Upper lobe of left lung (tissue), 6 donors: ENCODE data around the gene CATSPERD. TPM values are rescaled to one million over a fixed set of nuclear protein-coding genes. Genes with fewer than 3 reads are reported as not detected.

ENCODE experiments used
- ATAC-seq, 2 donors: fragments of 200-7000 bp; cut with Tn5 transposase; one replicate each; pipeline ENCODE4 v1.9.1; 2022; ENCODE audit warnings: mild to moderate bottlenecking in 2 of 2, moderate library complexity in 2 of 2; ENCODE audit not compliant: low FRiP score in 2 of 2
- DNase-seq, 2 donors: peaks; one replicate each; pipeline ENCODE4 v3.0.0-alpha.2; 2019 to 2020
- H3K27ac ChIP-seq, 4 donors: fragments of 200-600 bp; sonication (generic); one replicate each; pipeline ENCODE4 v1.5.1; 2016 to 2019
- H3K27me3 ChIP-seq, 4 donors: fragments of 200-600 bp; sonication (generic); one replicate each; pipeline ENCODE4 v1.5.1; 2017 to 2019
- H3K36me3 ChIP-seq, 4 donors: fragments of 200-600 bp; sonication (generic); one replicate each; pipeline ENCODE4 v1.5.1; 2016 to 2019
- H3K4me1 ChIP-seq, 4 donors: fragments of 200-600 bp; sonication (generic); one replicate each; pipeline ENCODE4 v1.5.1; 2018 to 2019
- H3K4me3 ChIP-seq, 4 donors: fragments of 200-600 bp; sonication (generic); one replicate each; pipeline ENCODE4 v1.5.1; 2017 to 2019; ENCODE audit warnings: mild to moderate bottlenecking in 2 of 4, moderate library complexity in 1 of 4
- H3K9me3 ChIP-seq, 4 donors: fragments of 200-600 bp; sonication (generic); one replicate each; pipeline ENCODE4 v1.5.1; 2018 to 2019
- EP300 ChIP-seq, 4 donors: sonication (generic); formaldehyde crosslinking; IDR thresholded peaks; one replicate each; pipeline ENCODE4 v1.5.1; 2017; ENCODE audit warnings: antibody characterized with exemption in 4 of 4, control low read depth in 2 of 4
- POLR2A ChIP-seq, 4 donors: fragments of 450-650 bp; IDR thresholded peaks; one replicate each; pipeline ENCODE4 v1.5.1; 2016 to 2017; ENCODE audit warnings: antibody characterized with exemption in 4 of 4, mild to moderate bottlenecking in 2 of 4
- POLR2AphosphoS5 ChIP-seq, 2 donors: sonication (generic); formaldehyde crosslinking; IDR thresholded peaks; one replicate each; pipeline ENCODE4 v1.5.1; 2017; ENCODE audit warnings: antibody characterized with exemption in 2 of 2
- WGBS, 2 donors: methylation state at CpG; one replicate each; pipeline ENCODE4 v1.1.5; 2017 to 2018; 5-methylcytosine and 5-hydroxymethylcytosine counted together
- total RNA-seq, 6 donors: library from RNA; depleted of rRNA in 4 of 6; stranded (reverse); fragments of >200 nt in 4 of 6; gene quantifications; one replicate each; pipeline versions ENCODE4 v1.1.0 to v1.2.1, GENCODE V29; 2016 to 2021
- TF ChIP-seq, protein P1 (sequence below), 6 experiments: fragments of 450-650 bp in 4 of 6; fragments of 200-600 bp in 2 of 6; sonication (generic) in 2 of 6; IDR thresholded peaks; one replicate each; pipeline ENCODE4 v1.5.1; 2016 to 2019; ENCODE audit warnings: antibody characterized with exemption in 6 of 6
- donor health status: DM: no; HTN: no; CAD: no; lungs with moderate emphysema.
- donor health status: DM: no; HTN: yes; CAD: no; lungs with severe emphysema.

Gene CATSPERD
- total RNA-seq, 6 donors from 2014 or later, result 1.1 to 5.9 (median 1.7) TPM; not detected in 3

DNA sequence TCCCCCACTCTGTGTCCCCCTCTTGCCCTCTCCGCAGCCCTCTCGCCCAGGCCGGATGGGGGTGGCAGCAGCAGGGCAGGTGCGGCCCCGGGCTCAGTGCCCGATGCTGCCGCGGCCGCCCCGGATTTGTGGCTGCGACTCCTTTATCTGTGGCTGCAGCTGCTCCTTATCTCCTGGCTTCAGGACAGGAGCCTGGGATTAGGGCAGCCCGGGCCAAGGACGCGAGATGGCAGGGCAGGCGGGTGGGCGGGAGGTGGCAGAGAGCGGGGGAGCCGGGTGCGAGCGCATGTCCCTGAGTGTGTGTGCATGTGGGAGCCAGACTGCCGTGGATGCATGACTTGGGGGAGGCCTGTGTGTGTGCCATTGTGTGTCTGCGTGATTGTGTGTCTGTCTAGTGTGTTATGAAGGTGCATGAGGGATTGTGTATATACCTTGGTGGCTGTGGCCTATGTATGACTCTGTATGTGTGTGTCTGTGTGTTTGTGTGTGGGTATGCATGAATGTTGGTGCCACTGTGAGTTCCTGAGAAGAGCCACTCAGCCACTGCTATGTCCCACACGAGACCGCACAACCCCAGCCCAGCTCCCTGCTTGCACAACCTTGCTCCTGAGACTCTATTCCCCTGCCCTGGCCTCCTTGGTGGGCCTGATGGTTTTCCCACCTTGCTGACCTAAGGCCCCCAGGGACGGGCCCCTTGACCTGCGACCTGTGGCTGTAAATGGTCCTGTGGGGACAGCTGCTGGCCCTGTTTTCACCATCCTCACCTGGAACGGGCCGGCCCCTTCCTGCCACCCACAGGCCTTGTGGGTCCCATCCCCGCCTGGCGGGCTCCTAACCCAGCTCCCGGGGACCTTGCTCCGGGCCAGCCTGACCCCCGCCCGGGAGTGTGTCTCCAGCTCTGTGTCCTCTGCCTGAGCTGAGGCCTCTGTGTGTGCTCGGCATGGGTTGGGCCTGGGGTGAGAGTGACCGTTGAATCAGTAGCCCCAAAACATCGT is 79.1 kb downstream of the CATSPERD start:
- Histone ChIP-seq H3K27ac (no peak overlapping the region), H3K9me3 (no peaks in the 10 kb centered on the region), H3K4me1 (peaks cover 11 to 24% (median 15%) of the 10 kb centered on the region in 4 donors), H3K36me3 (no peaks in the 10 kb centered on the region), H3K4me3 (no peak overlapping the region), H3K27me3 (peaks cover 0 to 19% (median 9%) of the 10 kb centered on the region in 4 donors)
- TF ChIP-seq POLR2AphosphoS5 (IDR thresholded peaks at IDR 0.05) (no peak), POLR2A (IDR thresholded peaks at IDR 0.05) (no peak)
- TF ChIP-seq, protein P1, sequence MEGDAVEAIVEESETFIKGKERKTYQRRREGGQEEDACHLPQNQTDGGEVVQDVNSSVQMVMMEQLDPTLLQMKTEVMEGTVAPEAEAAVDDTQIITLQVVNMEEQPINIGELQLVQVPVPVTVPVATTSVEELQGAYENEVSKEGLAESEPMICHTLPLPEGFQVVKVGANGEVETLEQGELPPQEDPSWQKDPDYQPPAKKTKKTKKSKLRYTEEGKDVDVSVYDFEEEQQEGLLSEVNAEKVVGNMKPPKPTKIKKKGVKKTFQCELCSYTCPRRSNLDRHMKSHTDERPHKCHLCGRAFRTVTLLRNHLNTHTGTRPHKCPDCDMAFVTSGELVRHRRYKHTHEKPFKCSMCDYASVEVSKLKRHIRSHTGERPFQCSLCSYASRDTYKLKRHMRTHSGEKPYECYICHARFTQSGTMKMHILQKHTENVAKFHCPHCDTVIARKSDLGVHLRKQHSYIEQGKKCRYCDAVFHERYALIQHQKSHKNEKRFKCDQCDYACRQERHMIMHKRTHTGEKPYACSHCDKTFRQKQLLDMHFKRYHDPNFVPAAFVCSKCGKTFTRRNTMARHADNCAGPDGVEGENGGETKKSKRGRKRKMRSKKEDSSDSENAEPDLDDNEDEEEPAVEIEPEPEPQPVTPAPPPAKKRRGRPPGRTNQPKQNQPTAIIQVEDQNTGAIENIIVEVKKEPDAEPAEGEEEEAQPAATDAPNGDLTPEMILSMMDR (IDR thresholded peaks at IDR 0.05), result no peak
- DNase-seq, result peak in 1 of 2 donors; percentile 76
- 33 to 63% methylated on average over 22 to 37 of the region's 37 CpGs for WGBS, 2 donors
- ATAC-seq, result no peak

DNA sequence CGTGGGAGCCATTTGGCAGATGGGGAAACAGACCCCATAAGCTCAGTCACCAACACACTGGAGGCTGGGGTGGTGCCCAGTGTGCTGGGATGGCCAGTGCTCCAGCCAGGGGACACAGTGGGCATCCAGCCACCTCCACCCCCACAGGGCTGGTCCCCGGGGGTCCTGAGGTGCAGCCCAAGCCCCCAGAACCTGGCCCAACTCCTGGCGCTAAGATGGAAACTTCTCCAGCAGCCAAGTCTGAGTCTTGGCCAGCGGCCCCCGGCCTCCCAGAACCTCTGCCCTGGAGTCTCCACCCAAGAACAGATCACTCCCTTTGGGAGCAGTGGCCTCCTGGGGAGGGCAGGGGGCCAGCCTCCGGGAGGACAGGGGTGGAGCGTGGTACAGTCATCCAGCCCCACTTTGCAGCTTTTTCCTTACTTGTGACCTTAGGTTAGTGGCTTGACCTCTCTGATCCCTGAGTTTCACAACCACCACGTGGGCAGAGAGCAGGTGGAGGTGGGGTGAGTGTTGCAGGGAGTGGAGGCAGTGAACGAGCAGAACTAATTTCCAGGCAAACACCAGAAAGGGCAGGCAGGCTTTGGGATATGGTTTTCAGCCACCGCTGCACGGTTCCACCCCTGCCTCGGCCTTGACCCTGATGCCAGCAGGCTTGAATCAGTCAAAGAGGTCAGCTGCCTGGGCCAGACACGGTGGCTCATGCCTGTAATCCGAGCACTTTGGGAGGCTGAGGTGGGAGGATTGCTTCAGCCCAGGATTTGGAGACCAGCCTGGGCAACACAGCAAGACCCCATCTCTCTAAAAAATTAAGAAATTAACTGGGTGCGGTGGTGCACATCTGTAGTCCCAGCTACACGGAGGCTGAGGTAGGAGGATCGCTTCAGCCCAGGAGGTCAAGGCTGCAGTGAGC is 80.2 kb downstream of the CATSPERD start:
- H3K27me3 ChIP-seq, result peaks cover 0 to 28% (median 12%) of the 10 kb centered on the region in 4 donors
- peaks cover 16 to 31% (median 18%) of the 10 kb centered on the region in 4 donors for H3K4me1 ChIP-seq
- H3K4me3 ChIP-seq, result no peak overlapping the region
- no peaks in the 10 kb centered on the region for H3K36me3 ChIP-seq
- WGBS, 2 donors, result 73 to 77% methylated on average over 7 to 15 of the region's 17 CpGs
- no peak overlapping the region for H3K27ac ChIP-seq
- TF ChIP-seq EP300 (IDR thresholded peaks at IDR 0.05), result no peak
- no peak for TF ChIP-seq POLR2AphosphoS5 (IDR thresholded peaks at IDR 0.05)
- TF ChIP-seq, protein P1 (IDR thresholded peaks at IDR 0.05), result no peak
- no peak for TF ChIP-seq POLR2A (IDR thresholded peaks at IDR 0.05)
- H3K9me3 ChIP-seq, result no peaks in the 10 kb centered on the region
- ATAC-seq (no peak), DNase-seq (no peak)

DNA sequence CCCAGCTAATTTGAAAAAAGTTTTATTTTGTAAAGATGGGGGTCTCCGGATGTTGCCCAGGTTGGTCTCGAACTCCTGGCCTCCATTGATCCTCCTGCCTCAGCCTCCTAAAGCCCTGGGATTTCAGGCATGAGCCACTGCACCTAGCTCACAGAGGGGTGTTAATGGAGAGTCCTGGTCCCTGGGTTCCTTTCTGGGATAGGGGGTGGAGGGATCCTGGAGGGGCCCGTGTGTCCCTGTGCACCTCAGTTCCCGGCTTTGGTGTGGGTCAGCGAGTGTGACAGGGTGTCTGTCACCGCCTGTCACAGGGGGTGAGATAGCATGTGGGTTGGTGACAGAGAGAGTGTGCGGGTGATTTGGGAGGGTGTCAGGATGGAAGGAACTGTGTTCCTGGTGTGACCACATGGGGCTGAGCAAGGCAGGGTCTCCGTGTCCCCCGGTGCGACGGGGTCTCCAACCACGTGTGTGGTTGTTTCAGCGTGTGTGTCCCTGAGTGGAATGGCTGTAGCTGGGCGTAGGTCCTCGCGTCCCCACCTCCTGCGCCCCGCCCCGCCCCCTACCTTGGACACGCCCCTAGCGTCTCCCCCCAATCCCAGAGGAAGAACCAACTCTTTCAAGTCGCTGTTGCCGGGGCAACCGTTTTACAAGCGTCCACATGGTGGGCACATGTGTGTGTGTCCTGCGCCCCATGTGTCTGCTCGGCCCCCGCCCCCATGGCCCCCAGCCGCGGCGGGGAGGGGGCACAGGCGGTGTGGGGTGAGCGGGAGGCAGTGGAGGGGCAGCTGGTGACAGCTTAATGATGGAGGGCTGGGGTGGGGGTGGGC is 81.6 kb downstream of the CATSPERD start:
- Histone ChIP-seq H3K4me3 (no peak overlapping the region), H3K27ac (no peak overlapping the region), H3K4me1 (peaks cover 17 to 36% (median 19%) of the 10 kb centered on the region in 4 donors), H3K36me3 (no peaks in the 10 kb centered on the region), H3K9me3 (no peaks in the 10 kb centered on the region), H3K27me3 (peaks cover 0 to 29% (median 13%) of the 10 kb centered on the region in 4 donors)
- 20 to 74% methylated on average over 5 to 26 of the region's 33 CpGs for WGBS, 2 donors
- DNase-seq (no peak), ATAC-seq (no peak)
- TF ChIP-seq, protein P1 (IDR thresholded peaks at IDR 0.05), result no peak
- TF ChIP-seq POLR2A (IDR thresholded peaks at IDR 0.05), result no peak
- no peak for TF ChIP-seq EP300 (IDR thresholded peaks at IDR 0.05)
- no peak for TF ChIP-seq POLR2AphosphoS5 (IDR thresholded peaks at IDR 0.05)

DNA sequence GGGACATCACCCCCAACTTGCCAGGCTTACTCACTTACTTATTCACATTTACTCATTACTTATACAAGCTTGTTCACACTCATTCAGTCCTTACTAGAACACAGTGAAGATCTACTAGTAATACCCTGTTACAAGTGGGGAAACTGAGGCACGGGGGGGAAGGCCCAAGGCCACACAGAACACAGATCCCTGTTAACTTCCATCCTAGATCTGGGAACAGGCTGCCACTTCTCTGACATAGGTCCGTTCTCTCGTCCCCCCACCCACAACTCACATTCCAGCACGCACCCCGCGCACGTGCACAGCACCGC is 83.0 kb downstream of the CATSPERD start:
- H3K27ac ChIP-seq, result no peak overlapping the region
- TF ChIP-seq POLR2A (IDR thresholded peaks at IDR 0.05), result no peak
- no peak for TF ChIP-seq EP300 (IDR thresholded peaks at IDR 0.05)
- TF ChIP-seq POLR2AphosphoS5 (IDR thresholded peaks at IDR 0.05), result no peak
- TF ChIP-seq, protein P1 (IDR thresholded peaks at IDR 0.05), result no peak
- no peaks in the 10 kb centered on the region for H3K36me3 ChIP-seq
- ATAC-seq, result no peak
- no peaks in the 10 kb centered on the region for H3K9me3 ChIP-seq
- H3K4me3 ChIP-seq, result peak overlapping the region; percentile 10 to 47 (median 42)
- WGBS, 2 donors, result 1 to 21% methylated on average over 8 of the region's 8 CpGs
- DNase-seq, result no peak
- peaks cover 17 to 36% (median 19%) of the 10 kb centered on the region in 4 donors for H3K4me1 ChIP-seq
- H3K27me3 ChIP-seq, result peaks cover 0 to 29% (median 13%) of the 10 kb centered on the region in 4 donors
